GM18907 (cell line): ENCODE measurements around the gene APOH.

Experiments used
- ATAC-seq: cut with Tn5 transposase; IDR thresholded peaks from one replicate; pipeline ENCODE4 v1.9.1; 2021; ENCODE audit warnings: mild to moderate bottlenecking, moderate library complexity; ENCODE audit not compliant: unreplicated experiment

The APOH gene

GRCh38 chr17:66235377-66235994 is 6.3 kb upstream of the APOH start:
- ATAC-seq: no peak

GRCh38 chr17:66234611-66235010 is 5.4 kb upstream of the APOH start:
- no peak for ATAC-seq

- ATAC-seq: no peak
Measured at GRCh38 chr17:66233023-66233753, 4.0 kb upstream of the APOH start.

DNA sequence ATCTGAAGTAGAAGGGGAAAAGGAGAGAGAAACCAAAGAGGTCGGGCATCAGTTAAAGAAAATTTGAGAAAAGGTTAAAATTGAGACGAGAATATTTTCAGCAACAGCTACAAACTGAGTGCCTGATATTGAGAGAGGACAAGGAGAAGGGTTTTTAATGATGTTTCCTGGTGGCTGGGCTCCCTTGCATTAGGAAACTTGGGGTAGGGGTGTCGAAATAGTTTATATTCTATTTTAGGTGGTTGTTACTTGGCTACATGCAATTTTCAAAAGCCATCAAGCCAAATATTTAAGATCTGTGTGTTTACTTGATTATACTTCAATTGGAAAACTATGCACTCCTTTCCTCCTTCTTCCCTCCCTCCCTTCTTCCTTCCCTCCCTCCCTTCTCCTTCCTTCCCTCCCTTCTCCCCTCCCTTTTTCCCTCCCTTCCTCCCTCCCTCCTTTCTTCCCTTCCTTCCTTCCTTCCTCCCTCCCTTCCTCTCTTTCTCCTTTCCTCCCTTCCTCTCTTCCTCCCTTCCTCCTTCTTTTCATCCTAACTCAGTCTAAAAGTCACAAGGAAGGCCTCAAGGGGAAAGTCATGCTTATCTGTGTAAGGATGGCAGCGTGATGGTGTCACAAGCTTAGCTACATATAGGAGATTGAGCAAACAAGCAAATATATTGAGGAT is 1.8 kb upstream of the APOH start:
- ATAC-seq: no peak

DNA sequence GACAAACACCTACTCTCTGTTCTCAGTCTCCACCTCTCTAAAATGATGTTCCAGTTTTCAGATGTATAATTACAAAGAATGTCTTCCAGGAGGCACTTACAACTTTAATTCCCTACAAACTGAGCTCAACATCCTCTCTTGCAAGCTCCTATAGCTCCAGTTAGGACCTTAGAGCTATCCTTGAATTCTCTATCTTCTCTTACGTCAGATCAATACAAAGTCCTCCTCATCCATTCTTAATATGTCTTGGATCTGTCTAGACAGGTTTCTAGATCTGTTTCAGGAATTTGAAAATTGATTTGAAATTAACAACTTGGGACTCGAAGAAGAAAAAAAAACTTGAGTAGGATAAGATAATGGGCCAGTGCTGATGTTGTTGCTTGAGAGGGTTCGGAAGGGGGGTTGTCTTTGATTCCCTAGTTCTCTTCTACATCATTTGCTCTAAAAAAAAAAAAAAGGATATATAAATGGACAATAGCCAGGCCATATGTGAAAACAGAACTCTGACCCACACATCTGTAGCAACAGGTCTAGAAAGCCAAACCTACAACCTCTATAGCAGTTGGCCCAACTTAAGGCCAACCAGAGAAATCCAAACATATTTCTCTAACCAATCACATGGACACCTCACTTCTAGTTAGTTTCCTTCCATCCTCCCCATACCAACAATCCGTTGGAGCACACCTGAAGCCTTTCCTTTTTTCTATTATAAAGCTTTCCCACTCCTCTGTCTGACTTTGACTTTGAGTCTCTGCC is 746 bp upstream of the APOH start:
- ATAC-seq: no peak

DNA sequence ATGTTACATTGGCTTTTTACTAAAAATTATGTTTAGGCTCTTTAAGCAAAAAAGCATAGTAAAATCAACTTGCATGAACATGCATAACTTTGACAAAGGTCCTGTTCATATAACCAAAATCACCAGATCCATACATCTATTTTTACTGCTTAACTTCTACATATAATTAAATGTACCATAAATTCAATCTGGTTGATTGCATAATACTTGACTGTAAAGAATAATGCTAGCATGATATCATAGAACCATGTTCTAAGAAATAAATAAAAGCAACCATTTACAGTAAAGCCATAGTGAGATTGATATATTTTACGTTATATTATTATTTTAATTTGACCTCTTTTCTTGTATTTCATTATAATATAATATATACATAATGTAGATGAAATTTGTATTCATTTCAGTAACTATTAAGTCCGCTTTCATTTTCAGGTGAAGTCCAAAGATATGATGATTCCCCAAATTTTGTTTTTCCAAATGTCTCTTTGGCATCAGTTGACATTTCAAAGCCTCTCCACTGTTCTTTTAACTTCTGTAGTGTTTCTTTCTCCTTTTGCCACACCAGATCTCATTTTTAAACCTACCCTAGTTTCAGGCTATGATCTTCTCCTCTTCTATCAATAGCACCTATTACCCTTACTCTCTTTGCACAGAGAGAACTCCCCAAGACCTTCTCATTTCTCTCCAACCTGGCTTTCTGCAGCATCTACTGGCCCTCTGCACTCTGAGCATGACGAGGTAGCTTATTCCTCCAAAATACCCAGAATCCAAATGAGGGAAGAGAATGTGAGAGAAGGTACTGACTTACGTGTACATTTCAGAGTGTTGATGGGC is 1.8 kb downstream of the APOH start:
- no peak for ATAC-seq

- ATAC-seq: no peak
Measured at GRCh38 chr17:66222798-66223350, 6.3 kb downstream of the APOH start.

GRCh38 chr17:66221755-66222530 is 7.3 kb downstream of the APOH start:
- ATAC-seq: no peak

DNA sequence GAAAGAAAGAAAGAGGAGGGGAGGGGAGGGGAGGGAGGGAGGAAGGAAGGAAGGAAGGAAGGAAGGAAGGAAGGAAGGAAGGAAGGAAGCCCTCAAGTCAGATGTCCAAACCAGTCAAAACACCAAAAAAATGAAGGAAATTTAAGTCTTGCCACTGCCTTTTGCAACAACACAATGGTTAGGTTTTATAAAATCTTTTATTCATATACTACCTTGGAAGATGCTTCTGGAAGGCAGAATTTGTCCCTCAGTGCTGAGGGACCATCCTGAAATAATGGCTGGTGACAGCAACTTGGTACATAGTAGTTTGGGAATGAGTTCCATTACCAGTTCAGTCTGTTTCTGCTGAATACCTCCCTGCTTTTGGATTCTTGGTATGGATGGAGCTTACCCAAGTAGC is 7.9 kb downstream of the APOH start:
- ATAC-seq: no peak

DNA sequence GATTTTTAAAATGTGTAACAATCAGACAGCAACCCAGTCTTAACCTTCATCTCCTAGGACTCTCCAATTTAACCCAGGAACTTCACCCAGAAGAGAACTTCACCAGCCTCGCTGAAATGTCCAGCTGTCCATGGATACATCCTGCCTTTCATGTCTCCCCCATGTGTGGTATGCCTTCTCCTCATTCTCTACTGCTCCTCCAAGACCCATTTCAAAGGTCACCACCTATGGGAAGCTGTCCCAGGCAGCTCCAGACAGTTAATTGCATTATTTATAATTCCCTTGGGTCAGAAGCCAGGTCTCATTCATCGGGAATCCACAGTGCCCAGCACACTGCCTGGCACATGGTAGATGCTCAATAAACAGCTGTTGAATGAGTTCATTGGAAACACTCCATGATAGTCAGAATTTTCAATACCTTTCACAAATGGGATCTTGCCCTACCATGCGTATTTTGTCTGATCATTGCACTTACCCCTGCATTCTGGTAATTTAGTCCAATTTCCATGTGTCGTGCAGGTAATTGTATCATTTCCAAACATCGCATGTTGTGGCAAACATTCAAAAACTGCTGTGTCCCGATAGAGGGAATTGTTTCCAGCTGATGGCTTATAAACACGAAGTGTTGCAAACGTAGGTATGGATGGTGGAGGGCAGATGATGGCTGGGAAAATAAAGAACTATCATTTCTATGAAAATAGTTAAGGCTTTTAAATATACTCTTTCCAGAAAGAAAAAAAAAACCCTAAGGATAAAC is 9.0 kb downstream of the APOH start:
- ATAC-seq: no peak

DNA sequence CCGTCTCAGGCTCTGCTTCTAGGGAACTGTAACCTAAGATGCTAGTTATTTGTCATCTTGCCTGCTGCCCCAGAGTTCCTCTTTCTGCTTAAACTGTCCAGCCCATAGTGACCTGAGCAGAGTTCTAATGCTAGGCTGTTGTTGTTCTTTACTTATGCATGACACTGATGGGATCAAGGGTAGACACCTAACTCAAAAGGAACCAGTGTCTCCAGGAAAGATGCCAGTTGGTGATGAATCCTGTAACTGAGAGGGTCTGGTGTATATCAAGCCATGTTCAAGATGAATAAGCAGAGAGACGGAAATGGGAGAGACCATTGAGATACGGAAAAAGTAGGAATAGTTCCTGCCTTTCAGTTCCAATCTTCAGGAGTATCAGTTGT is 13.7 kb downstream of the APOH start:
- no peak for ATAC-seq

DNA sequence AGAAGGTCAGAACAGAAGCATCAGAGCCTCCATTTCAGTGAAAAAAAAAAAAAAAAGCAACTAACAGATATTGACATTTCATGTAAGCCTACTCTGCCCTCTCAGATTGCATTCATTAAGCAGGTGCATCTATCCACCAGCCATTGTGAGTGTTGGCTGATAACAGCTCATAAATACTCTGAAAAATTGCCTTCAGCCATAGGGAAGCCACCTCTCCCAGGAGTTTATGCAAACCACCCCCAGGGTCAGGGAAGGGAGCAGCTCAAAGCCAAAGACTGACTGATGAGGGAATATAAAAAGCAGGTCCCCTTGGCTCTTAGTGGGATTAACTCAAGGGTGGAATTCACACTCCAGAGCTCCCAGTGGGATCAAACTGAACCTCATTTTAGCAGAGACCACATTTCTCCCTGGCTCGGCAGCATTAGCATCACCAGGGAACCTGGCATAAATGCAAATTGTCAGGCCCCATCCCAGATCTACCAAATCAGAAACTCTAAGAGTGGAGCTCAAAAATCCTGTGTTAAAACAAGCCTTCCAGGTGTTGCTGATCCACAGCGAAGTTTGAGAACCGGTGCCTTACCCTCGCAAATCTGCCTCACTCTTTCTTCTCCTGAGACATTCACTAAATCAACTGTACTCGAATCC is 14.2 kb downstream of the APOH start:
- no peak for ATAC-seq

GRCh38 chr17:66211047-66211810 is 18.0 kb downstream of the APOH start:
- ATAC-seq: no peak

DNA sequence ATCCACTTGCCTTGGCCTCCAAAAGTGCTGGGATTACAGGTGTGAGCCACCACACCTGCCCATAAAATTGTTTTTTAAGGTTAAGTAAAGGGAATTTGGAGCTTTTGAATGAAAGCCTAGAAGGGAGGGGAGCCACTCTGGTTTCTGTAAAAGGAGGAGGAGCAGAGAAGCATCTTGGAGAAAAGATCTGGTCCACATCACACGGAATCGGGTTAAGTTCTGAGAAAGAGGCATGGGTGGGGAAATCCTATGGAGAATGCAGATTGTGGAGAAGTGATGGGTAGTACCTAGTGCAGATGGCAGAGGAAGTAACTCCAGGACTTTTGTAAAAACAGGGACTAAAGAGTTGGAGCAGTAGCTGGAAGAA is 19.0 kb downstream of the APOH start:
- no peak for ATAC-seq

- no peak for ATAC-seq
Measured at GRCh38 chr17:66207936-66208335, 21.3 kb downstream of the APOH start.

GRCh38 chr17:66203274-66204015 is 25.8 kb downstream of the APOH start:
- no peak for ATAC-seq

DNA sequence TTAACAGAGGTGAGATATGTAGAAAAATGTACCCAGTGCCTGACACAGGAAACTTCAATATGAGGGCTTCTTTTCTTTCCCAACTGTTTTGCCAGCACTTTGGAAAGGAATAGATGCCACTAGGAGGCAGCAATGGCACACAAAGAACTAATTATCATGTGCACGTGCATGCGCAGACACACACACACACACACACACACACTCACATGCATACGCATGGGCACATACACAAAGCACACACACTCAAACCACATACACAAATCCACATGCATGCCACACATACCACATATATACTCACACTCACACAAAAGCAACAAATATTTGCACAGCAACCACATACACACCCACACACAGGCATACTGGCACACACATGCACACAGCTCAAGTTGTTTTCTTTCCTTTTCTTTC is 28.5 kb downstream of the APOH start:
- ATAC-seq: no peak
